GM21717 (cell line): ENCODE measurements around the gene RCSD1.

ENCODE experiments used
- ATAC-seq: cut with Tn5 transposase; IDR thresholded peaks from one replicate; pipeline ENCODE4 v1.9.1; 2021; ENCODE audit warnings: mild to moderate bottlenecking, moderate library complexity; ENCODE audit not compliant: unreplicated experiment

Gene RCSD1

GRCh38 chr1:167640051-167640450 is 10.0 kb downstream of the RCSD1 start:
- no peak for ATAC-seq

- no peak for ATAC-seq
Observed at GRCh38 chr1:167641786-167642500, 11.9 kb downstream of the RCSD1 start.

- ATAC-seq = no peak
Observed at GRCh38 chr1:167642501-167642826, 12.4 kb downstream of the RCSD1 start.

- ATAC-seq = no peak
Observed at GRCh38 chr1:167643441-167643840, 13.4 kb downstream of the RCSD1 start.

- ATAC-seq = no peak
Observed at GRCh38 chr1:167644551-167644950, 14.5 kb downstream of the RCSD1 start.

- no peak for ATAC-seq
Observed at GRCh38 chr1:167645140-167645541, 15.1 kb downstream of the RCSD1 start.

GRCh38 chr1:167645625-167646414 is 15.8 kb downstream of the RCSD1 start:
- ATAC-seq = no peak

GRCh38 chr1:167648252-167648849 is 18.3 kb downstream of the RCSD1 start:
- ATAC-seq = no peak

- ATAC-seq = no peak
Observed at GRCh38 chr1:167648978-167649744, 19.1 kb downstream of the RCSD1 start.

GRCh38 chr1:167650269-167651160 is 20.5 kb downstream of the RCSD1 start:
- ATAC-seq = peak; percentile 71

GRCh38 chr1:167651161-167651693 is 21.2 kb downstream of the RCSD1 start:
- ATAC-seq = no peak

- ATAC-seq = no peak
Observed at GRCh38 chr1:167654975-167655575, 25.0 kb downstream of the RCSD1 start.

GRCh38 chr1:167656657-167657056 is 26.6 kb downstream of the RCSD1 start:
- no peak for ATAC-seq

- ATAC-seq = no peak
Observed at GRCh38 chr1:167658574-167659328, 28.7 kb downstream of the RCSD1 start.

- no peak for ATAC-seq
Observed at GRCh38 chr1:167659450-167659849, 29.4 kb downstream of the RCSD1 start.

GRCh38 chr1:167659881-167660280 is 29.8 kb downstream of the RCSD1 start:
- ATAC-seq = no peak

- ATAC-seq = no peak
Observed at GRCh38 chr1:167661527-167662426, 31.7 kb downstream of the RCSD1 start.
